IMR-90 (cell line): ENCODE data around the gene IRF2.

Source experiments
- CTCF ChIP-seq: conservative IDR thresholded peaks from 2 replicates; pipeline ENCODE4 v1.5.1; 2012; ENCODE audit warnings: mild to moderate bottlenecking, low read depth, low read length, improper control_type of control experiment
- MAFK ChIP-seq: IDR thresholded peaks from 2 replicates; pipeline ENCODE4 v1.6.1; 2012; ENCODE audit warnings: low read depth, low read length, improper control_type of control experiment

- TF ChIP-seq CTCF (no peak), MAFK (no peak)
These were observed 63.6 kb downstream of the IRF2 start for GRCh38 chr4:184410748-184411147.
